Measurements from ENCODE around the gene UBE2J2. TPM values are rescaled to one million over a fixed set of nuclear protein-coding genes. Genes with fewer than 3 reads are reported as not detected.
A peak's percentile ranks its signal among the peaks of the same experiment; 100 is the strongest.

The UBE2J2 gene
- total RNA-seq, 1 donor from 2014 or later = 65.1 TPM

DNA sequence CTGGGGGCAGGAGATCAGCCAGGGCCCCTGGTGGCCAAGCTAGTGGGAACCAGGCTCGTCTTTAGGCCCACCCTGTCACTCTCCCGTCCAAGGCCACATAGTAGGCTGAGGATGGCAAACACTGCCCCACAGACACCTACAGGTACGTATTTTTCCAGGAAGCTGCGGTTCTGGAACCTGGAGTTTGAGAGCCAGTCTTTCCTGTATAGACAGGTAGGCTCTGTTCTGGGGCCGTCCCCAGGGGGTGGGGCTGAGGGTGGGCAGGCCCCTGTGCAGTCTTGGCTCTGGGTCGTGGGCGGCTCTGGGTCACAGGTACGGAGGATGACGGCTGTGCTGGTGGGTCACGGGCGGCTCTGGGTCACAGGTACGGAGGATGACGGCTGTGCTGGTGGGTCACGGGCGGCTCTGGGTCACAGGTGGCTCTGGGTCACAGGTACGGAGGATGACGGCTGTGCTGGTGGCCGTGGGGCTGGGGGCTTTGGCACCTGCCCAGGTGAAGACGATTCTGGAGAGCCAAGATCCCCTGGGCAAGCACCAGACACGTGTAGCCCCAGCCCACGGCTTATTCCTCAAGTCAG, 36.9 kb upstream of the UBE2J2 start:
- H3K4me3 ChIP-seq (ENCODE audit: low read depth, low read length) = no peak overlapping the region
- TF ChIP-seq, protein P1, sequence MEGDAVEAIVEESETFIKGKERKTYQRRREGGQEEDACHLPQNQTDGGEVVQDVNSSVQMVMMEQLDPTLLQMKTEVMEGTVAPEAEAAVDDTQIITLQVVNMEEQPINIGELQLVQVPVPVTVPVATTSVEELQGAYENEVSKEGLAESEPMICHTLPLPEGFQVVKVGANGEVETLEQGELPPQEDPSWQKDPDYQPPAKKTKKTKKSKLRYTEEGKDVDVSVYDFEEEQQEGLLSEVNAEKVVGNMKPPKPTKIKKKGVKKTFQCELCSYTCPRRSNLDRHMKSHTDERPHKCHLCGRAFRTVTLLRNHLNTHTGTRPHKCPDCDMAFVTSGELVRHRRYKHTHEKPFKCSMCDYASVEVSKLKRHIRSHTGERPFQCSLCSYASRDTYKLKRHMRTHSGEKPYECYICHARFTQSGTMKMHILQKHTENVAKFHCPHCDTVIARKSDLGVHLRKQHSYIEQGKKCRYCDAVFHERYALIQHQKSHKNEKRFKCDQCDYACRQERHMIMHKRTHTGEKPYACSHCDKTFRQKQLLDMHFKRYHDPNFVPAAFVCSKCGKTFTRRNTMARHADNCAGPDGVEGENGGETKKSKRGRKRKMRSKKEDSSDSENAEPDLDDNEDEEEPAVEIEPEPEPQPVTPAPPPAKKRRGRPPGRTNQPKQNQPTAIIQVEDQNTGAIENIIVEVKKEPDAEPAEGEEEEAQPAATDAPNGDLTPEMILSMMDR (IDR thresholded peaks at IDR 0.05; ENCODE audit: insufficient read depth, low read length, poor library complexity, severe bottlenecking) = no peak
- no peak for DNase-seq (ENCODE audit: low read depth)
- no peaks in the 10 kb centered on the region for H3K27me3 ChIP-seq (ENCODE audit: control insufficient read depth, insufficient read depth, low read length)
- peaks cover 4% of the 10 kb centered on the region for H3K36me3 ChIP-seq (ENCODE audit: control insufficient read depth, insufficient read depth, low read length)

DNA sequence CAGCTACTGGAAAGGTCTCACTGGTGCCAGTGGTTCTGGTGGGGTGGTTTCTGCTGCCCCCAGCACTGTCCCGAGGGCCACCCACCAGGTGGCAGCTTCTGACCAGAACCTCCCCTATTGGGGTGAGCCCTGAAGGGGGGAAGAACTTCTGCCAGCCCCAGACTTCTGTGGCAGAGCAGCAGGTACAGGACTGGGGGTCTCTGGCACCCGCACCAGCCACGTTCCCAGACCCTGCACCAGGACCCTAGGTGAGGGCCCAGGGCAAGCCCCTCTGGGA, 36.4 kb upstream of the UBE2J2 start:
- Histone ChIP-seq H3K4me3 (ENCODE audit: low read depth, low read length) (no peak overlapping the region), H3K36me3 (ENCODE audit: control insufficient read depth, insufficient read depth, low read length) (peaks cover 4% of the 10 kb centered on the region), H3K27me3 (ENCODE audit: control insufficient read depth, insufficient read depth, low read length) (no peaks in the 10 kb centered on the region)
- DNase-seq (ENCODE audit: low read depth) = no peak
- TF ChIP-seq, protein P1 (IDR thresholded peaks at IDR 0.05; ENCODE audit: insufficient read depth, low read length, poor library complexity, severe bottlenecking) = peak; percentile 5

DNA sequence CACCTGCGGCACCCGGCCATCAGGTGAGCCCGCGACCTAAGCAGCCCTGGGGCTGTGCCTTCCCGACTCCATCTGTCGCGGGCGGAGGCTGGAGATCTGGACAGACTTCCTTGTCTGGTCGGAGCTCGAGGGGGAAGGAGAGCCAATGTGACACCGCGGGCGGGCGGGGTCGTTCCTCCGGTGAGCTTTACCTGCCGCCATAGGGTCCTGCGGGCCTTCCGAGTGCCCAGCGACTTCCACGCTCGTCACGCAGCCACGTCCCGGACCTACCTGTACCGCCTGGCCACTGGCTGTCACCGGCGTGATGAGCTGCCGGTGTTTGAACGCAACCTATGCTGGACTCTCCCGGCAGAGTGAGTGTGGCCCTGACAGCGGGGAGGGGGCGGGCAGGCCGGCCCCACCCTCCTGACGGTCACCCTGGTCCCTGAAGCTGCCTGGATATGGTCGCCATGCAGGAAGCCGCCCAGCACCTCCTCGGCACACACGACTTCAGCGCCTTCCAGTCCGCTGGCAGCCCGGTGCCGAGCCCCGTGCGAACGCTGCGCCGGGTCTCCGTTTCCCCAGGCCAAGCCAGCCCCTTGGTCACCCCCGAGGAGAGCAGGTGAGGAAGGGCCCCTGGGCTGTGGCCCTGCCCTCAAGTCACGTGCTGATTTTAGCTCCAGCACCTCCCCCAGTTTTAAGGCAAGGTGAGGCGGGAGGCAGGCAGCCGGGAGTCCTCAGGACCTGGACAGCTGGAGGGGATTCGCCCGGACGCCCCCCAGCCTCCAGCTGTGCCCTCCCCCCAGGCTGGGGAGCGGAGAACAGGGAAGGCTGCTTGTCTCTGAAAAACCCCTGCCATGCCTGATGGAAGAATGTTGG, 35.8 kb upstream of the UBE2J2 start:
- peak overlapping the region; percentile 81 for H3K4me3 ChIP-seq (ENCODE audit: low read depth, low read length)
- peaks cover 4% of the 10 kb centered on the region for H3K36me3 ChIP-seq (ENCODE audit: control insufficient read depth, insufficient read depth, low read length)
- no peaks in the 10 kb centered on the region for H3K27me3 ChIP-seq (ENCODE audit: control insufficient read depth, insufficient read depth, low read length)
- DNase-seq (ENCODE audit: low read depth) = no peak
- TF ChIP-seq, protein P1 (IDR thresholded peaks at IDR 0.05; ENCODE audit: insufficient read depth, low read length, poor library complexity, severe bottlenecking) = no peak

DNA sequence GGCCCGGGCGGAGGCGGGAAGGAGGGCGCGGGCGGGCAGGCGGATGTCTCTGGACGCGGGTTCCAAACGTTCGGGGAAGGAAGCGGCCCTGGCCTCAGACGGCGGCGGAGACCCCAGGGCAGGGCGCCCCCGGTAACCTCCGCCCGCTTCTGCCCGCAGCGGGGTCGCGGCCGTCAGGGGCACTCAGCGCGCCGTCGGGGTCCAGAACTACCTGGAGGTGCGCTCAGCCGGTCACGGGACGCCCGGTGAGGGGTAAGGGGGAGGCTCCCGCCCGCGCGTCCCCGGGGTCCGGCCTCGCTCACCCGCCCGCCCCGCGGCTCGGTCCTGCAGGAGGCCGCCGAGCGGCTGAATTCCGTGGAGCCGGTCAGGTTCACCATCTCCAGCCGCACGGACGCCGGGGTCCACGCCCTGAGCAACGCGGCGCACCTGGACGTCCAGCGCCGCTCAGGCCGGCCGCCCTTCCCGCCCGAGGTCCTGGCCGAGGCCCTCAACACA, 35.1 kb upstream of the UBE2J2 start:
- DNase-seq (ENCODE audit: low read depth) = no peak
- TF ChIP-seq, protein P1 (IDR thresholded peaks at IDR 0.05; ENCODE audit: insufficient read depth, low read length, poor library complexity, severe bottlenecking) = no peak
- H3K36me3 ChIP-seq (ENCODE audit: control insufficient read depth, insufficient read depth, low read length) = peaks cover 4% of the 10 kb centered on the region

DNA sequence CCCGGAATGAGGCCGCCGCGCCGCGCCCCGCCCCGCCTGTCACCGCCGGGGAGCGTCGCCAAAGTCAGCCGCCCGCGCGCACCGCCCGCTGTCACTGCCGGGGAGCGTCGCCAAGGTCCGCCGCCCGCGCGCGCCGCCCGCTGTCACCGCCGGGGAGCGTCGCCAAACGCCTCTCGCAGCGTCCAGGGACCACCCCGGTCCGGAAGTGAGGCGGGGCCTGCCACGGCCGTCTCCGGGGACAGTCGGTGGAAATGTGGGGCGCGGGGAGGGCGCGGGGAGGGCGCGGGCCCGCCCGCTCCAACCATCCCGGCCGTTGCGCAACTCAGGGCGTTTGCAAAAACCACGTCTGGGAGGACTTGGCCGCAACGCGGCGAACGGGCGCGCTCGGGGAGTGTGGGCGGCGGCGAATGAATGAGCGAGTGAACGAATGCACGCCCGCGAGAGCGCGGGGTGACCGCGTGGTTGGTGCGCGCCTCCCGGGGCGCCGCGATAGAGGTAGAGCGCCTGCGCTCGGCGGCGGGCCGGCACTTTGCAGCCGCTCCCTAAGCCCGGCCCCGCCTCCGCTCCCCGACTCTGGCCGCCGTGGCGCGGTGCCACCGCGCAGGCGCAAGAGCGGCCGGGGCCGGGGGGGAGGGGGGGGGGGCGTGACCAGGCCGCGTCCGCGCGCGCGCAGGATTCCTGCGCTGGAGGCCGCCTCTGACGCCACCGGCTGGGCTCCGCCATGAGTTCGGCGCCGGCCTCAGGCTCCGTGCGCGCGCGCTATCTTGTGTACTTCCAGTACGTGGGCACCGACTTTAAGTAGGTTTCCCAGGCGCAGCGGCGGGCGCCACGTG, 34.5 kb upstream of the UBE2J2 start, which contains the start of the genes ACAP3 and PUSL1:
Gene ACAP3, minus strand, starts transcription at position 8 of the 833 bp plus-strand sequence. CDS start 115 bp downstream, outside the sequence.
Gene PUSL1, plus strand, starts transcription at position 675 of the 833 bp plus-strand sequence. Its CDS starts 47 bp downstream, at position 722.
- DNase-seq (ENCODE audit: low read depth) = peak; percentile 34
- peak within 1 kb of the TSS; percentile 81 for H3K4me3 ChIP-seq (ENCODE audit: low read depth, low read length)
- peaks cover 4% of the 10 kb centered on the region for H3K36me3 ChIP-seq (ENCODE audit: control insufficient read depth, insufficient read depth, low read length)
- TF ChIP-seq, protein P1 (IDR thresholded peaks at IDR 0.05; ENCODE audit: insufficient read depth, low read length, poor library complexity, severe bottlenecking) = no peak
- no peaks in the 10 kb centered on the region for H3K27me3 ChIP-seq (ENCODE audit: control insufficient read depth, insufficient read depth, low read length)

More for the DNA sequence above, 35.1 kb upstream of the UBE2J2 start:
- Histone ChIP-seq H3K27me3 (ENCODE audit: control insufficient read depth, insufficient read depth, low read length) (no peaks in the 10 kb centered on the region), H3K4me3 (ENCODE audit: low read depth, low read length) (peak overlapping the region; percentile 81)

Measured in kidney epithelial cell (primary cell).